ENCODE measurements around the gene NUP62. TPM values are rescaled to one million over a fixed set of nuclear protein-coding genes. Genes with fewer than 3 reads are reported as not detected.

The NUP62 gene
- total RNA-seq, 1 experiment from 2014 or later = 54.6 TPM

- in situ Hi-C loops (cut with HindIII; ENCODE audit: low pct_unique_long_range_greater_than_20kb, low sequenced_read_pairs) = no loop called here
- intact Hi-C loops (cut with micrococcal nuclease; ENCODE audit: unreplicated experiment) = no loop called here
- Histone ChIP-seq H3K4me3 (ENCODE audit: low read depth in 2 of 2, low read length in 2 of 2) (no peak overlapping the region), H3K27me3 (ENCODE audit: control insufficient read depth, insufficient read depth, low read length) (no peaks in the 10 kb centered on the region), H3K27ac (ENCODE audit: low read length) (no peak overlapping the region), H3K9me3 (ENCODE audit: control insufficient read depth, insufficient read depth, low read depth, low read length) (no peaks in the 10 kb centered on the region), H3K36me3 (ENCODE audit: control insufficient read depth, insufficient read depth, low read length) (no peaks in the 10 kb centered on the region), H3K4me1 (ENCODE audit: control insufficient read depth, insufficient read depth, low read length) (no peaks in the 10 kb centered on the region)
- no peak for TF ChIP-seq TCF7L2 (IDR thresholded peaks at IDR 0.05; ENCODE audit: low read depth, low read length)
- TF ChIP-seq CTCF (IDR thresholded peaks at IDR 0.05) = no peak
- TF ChIP-seq POLR2AphosphoS5 (IDR thresholded peaks at IDR 0.05; ENCODE audit: low read depth, low read length) = no peak
- TF ChIP-seq SIN3A (IDR thresholded peaks at IDR 0.05; ENCODE audit: borderline replicate concordance, insufficient read depth, low read depth, low read length) = no peak
- no peak for TF ChIP-seq REST (IDR thresholded peaks at IDR 0.05; ENCODE audit: insufficient read depth in 1 of 2, low read depth in 2 of 2, low read length in 1 of 2)
- DNase-seq (ENCODE audit: low read depth, low spot score) = no peak
- CTCF ChIA-PET = no interaction called here
- ATAC-seq = no peak
- BruUV-seq (replicated peaks) = no TSS peak
- POLR2A ChIA-PET = no interaction called here
These were observed 39.5 kb downstream of the NUP62 start for GRCh38 chr19:49889687-49890348.

GRCh38 chr19:49889038-49889686 lies 40.1 kb downstream of the NUP62 start:
- H3K4me1 ChIP-seq (ENCODE audit: control insufficient read depth, insufficient read depth, low read length) = no peaks in the 10 kb centered on the region
- H3K27me3 ChIP-seq (ENCODE audit: control insufficient read depth, insufficient read depth, low read length) = no peaks in the 10 kb centered on the region
- POLR2A ChIA-PET = no interaction called here
- intact Hi-C loops (cut with micrococcal nuclease; ENCODE audit: unreplicated experiment) (no loop called here), in situ Hi-C loops (cut with HindIII; ENCODE audit: low pct_unique_long_range_greater_than_20kb, low sequenced_read_pairs) (no loop called here)
- H3K36me3 ChIP-seq (ENCODE audit: control insufficient read depth, insufficient read depth, low read length) = no peaks in the 10 kb centered on the region
- BruUV-seq (replicated peaks) = no TSS peak
- ATAC-seq = no peak
- no peak overlapping the region for H3K4me3 ChIP-seq (ENCODE audit: low read depth in 2 of 2, low read length in 2 of 2)
- no peak for DNase-seq (ENCODE audit: low read depth, low spot score)
- no peaks in the 10 kb centered on the region for H3K9me3 ChIP-seq (ENCODE audit: control insufficient read depth, insufficient read depth, low read depth, low read length)
- TF ChIP-seq SIN3A (IDR thresholded peaks at IDR 0.05; ENCODE audit: borderline replicate concordance, insufficient read depth, low read depth, low read length) = no peak
- TF ChIP-seq TCF7L2 (IDR thresholded peaks at IDR 0.05; ENCODE audit: low read depth, low read length) = no peak
- TF ChIP-seq CTCF (IDR thresholded peaks at IDR 0.05) = no peak
- TF ChIP-seq REST (IDR thresholded peaks at IDR 0.05; ENCODE audit: insufficient read depth in 1 of 2, low read depth in 2 of 2, low read length in 1 of 2) = no peak
- TF ChIP-seq POLR2AphosphoS5 (IDR thresholded peaks at IDR 0.05; ENCODE audit: low read depth, low read length) = no peak
- CTCF ChIA-PET = no interaction called here
- no peak overlapping the region for H3K27ac ChIP-seq (ENCODE audit: low read length)

Measured in Panc1 (cell line).